Measurements from ENCODE around the gene TRIM52.

The TRIM52 gene

GRCh38 chr5:181243564-181244343 is 17.2 kb downstream of the TRIM52 start, which contains the start of gene RACK1 (continued):
- TF ChIP-seq ZNF843 (tag by site-specific recombination; IDR thresholded peaks at IDR 0.05) (no peak; the same call in none of the 2 replicates), ZNF10 (tag by site-specific recombination; IDR thresholded peaks at IDR 0.05) (no peak), ZNF24 (tag by site-specific recombination; IDR thresholded peaks at IDR 0.05) (peak; percentile 39; the same call in 1 of the 2 replicates), ZBTB48 (tag by site-specific recombination; IDR thresholded peaks at IDR 0.05) (no peak), ZNF555 (tag by site-specific recombination; conservative IDR thresholded peaks at IDR 0.05) (no peak), ZNF366 (tag by site-specific recombination; conservative IDR thresholded peaks at IDR 0.05) (peak; percentile 46), ZNF138 (tag by site-specific recombination; IDR thresholded peaks at IDR 0.05; ENCODE audit: borderline replicate concordance) (no peak), TCF7L2 (IDR thresholded peaks at IDR 0.05; ENCODE audit: borderline replicate concordance, low read depth, low read length) (peak; percentile 67; the same call in 1 of the 2 replicates), ZEB2 (tag by site-specific recombination; IDR thresholded peaks at IDR 0.05) (no peak), BCL11A (tag by site-specific recombination; IDR thresholded peaks at IDR 0.05; ENCODE audit: low read depth) (no peak), RBAK (tag by site-specific recombination; IDR thresholded peaks at IDR 0.05) (no peak), HOXD13 (CRISPR knock-in tag; IDR thresholded peaks at IDR 0.05; ENCODE audit: borderline replicate concordance) (no peak), ZNF600 (tag by site-specific recombination; IDR thresholded peaks at IDR 0.05) (no peak; the same call in 1 of the 2 replicates), ZNF302 (tag by site-specific recombination; IDR thresholded peaks at IDR 0.05; ENCODE audit: low read depth) (no peak), ZSCAN5A (tag by site-specific recombination; IDR thresholded peaks at IDR 0.05) (0 out of 2 replicates have a peak, but pooled peaks have one; percentile 30), ZNF514 (tag by site-specific recombination; IDR thresholded peaks at IDR 0.05) (no peak), ZNF362 (tag by site-specific recombination; IDR thresholded peaks at IDR 0.05) (no peak), ZNF571 (tag by site-specific recombination; IDR thresholded peaks at IDR 0.05) (no peak), ZNF610 (tag by site-specific recombination; IDR thresholded peaks at IDR 0.05; ENCODE audit: borderline replicate concordance) (peak; percentile 57), ZNF23 (tag by site-specific recombination; IDR thresholded peaks at IDR 0.05; ENCODE audit: borderline replicate concordance) (no peak), PATZ1 (tag by site-specific recombination; IDR thresholded peaks at IDR 0.05) (no peak; the same call in 1 of the 2 replicates), IKZF3 (tag by site-specific recombination; IDR thresholded peaks at IDR 0.05) (no peak), ZNF354C (tag by site-specific recombination; IDR thresholded peaks at IDR 0.05; ENCODE audit: borderline replicate concordance, low read depth) (no peak), KLF1 (tag by site-specific recombination; IDR thresholded peaks at IDR 0.05) (peak; percentile 12; the same call in 1 of the 2 replicates), ZBTB10 (tag by site-specific recombination; IDR thresholded peaks at IDR 0.05) (peak; percentile 25; the same call in 1 of the 2 replicates), PRDM2 (tag by site-specific recombination; IDR thresholded peaks at IDR 0.05; ENCODE audit: borderline replicate concordance) (0 out of 2 replicates have a peak, but pooled peaks have one; percentile 38)
